ENCODE measurements around the gene KLHDC7B. TPM values are rescaled to one million over a fixed set of nuclear protein-coding genes. Genes with fewer than 3 reads are reported as not detected.

The KLHDC7B gene
- total and polyA plus RNA-seq, 12 donors = 0.06 to 0.69 (median 0.19) TPM; not detected in 2

- Histone ChIP-seq H3K4me1 (replicated peaks in 1 of 2) (peaks cover 26 to 32% of the 10 kb centered on the region in 2 donors), H3K27ac (peak overlapping the region in 3 of 5 donors; percentile 8 to 65 (median 59)), H3K9me3 (replicated peaks in 1 of 3) (no peaks in the 10 kb centered on the region), H3K27me3 (no peaks in the 10 kb centered on the region), H3K4me3 (peak overlapping the region in 1 of 4 donors; percentile 53), H3K36me3 (replicated peaks in 1 of 2) (no peaks in the 10 kb centered on the region)
- intact Hi-C loops (cut with DNase I) = no loop called here
- TF ChIP-seq POLR2A (IDR thresholded peaks at IDR 0.05) (no peak), CTCF (IDR thresholded peaks at IDR 0.05) (no peak)
- 28 to 60% (median 57%) methylated on average over 3 to 8 of the region's 8 CpGs for whole genome bisulfite sequencing, 4 donors
- no peak for DNase-seq
Measured at GRCh38 chr22:50578776-50579310, 33.1 kb downstream of the KLHDC7B start.

- Histone ChIP-seq H3K27ac (peak overlapping the region in 1 of 5 donors; percentile 9), H3K27me3 (no peaks in the 10 kb centered on the region), H3K4me1 (replicated peaks in 1 of 2) (peaks cover 27 to 33% of the 10 kb centered on the region in 2 donors), H3K36me3 (replicated peaks in 1 of 2) (no peaks in the 10 kb centered on the region), H3K4me3 (no peak overlapping the region), H3K9me3 (replicated peaks in 1 of 3) (no peaks in the 10 kb centered on the region)
- TF ChIP-seq CTCF (IDR thresholded peaks at IDR 0.05) (no peak), POLR2A (IDR thresholded peaks at IDR 0.05) (no peak)
- no peak for DNase-seq
- WGBS, 4 donors = 92 to 100% (median 96%) methylated on average over 4 of the region's 4 CpGs
- intact Hi-C loops (cut with DNase I) = no loop called here
Measured at GRCh38 chr22:50579752-50580151, 34.1 kb downstream of the KLHDC7B start.

- H3K9me3 ChIP-seq (replicated peaks in 1 of 3) = no peaks in the 10 kb centered on the region
- H3K27me3 ChIP-seq = no peaks in the 10 kb centered on the region
- DNase-seq = no peak
- H3K4me1 ChIP-seq (replicated peaks in 1 of 2) = peaks cover 27 to 33% of the 10 kb centered on the region in 2 donors
- intact Hi-C loops (cut with DNase I) = no loop called here
- no peak for TF ChIP-seq POLR2A (IDR thresholded peaks at IDR 0.05)
- TF ChIP-seq CTCF (IDR thresholded peaks at IDR 0.05) = no peak
- peak overlapping the region in 2 of 5 donors; percentile 96 to 98 for H3K27ac ChIP-seq
- WGBS, 4 donors = 86 to 92% (median 90%) methylated on average over 11 to 22 of the region's 22 CpGs
- H3K4me3 ChIP-seq = peak overlapping the region in 2 of 4 donors; percentile 67 to 80
- H3K36me3 ChIP-seq (replicated peaks in 1 of 2) = no peaks in the 10 kb centered on the region
Measured at GRCh38 chr22:50581031-50581949, 35.6 kb downstream of the KLHDC7B start.

- Histone ChIP-seq H3K4me3 (peak overlapping the region; percentile 58 to 80 (median 66)), H3K36me3 (replicated peaks in 1 of 2) (no peaks in the 10 kb centered on the region), H3K4me1 (replicated peaks in 1 of 2) (peaks cover 27 to 33% of the 10 kb centered on the region in 2 donors), H3K27ac (peak overlapping the region; percentile 92 to 99 (median 97)), H3K27me3 (no peaks in the 10 kb centered on the region), H3K9me3 (replicated peaks in 1 of 3) (no peaks in the 10 kb centered on the region)
- intact Hi-C loops (cut with DNase I) = no loop called here
- TF ChIP-seq CTCF (IDR thresholded peaks at IDR 0.05) (no peak), POLR2A (IDR thresholded peaks at IDR 0.05) (no peak)
- WGBS, 4 donors = 6 to 11% (median 9%) methylated on average over 22 to 39 of the region's 39 CpGs; no CpG with 5 or more reads in 1 of the 4 donors
- DNase-seq = peak in 4 of 7 donors; percentile 36 to 71 (median 54)
Measured at GRCh38 chr22:50581950-50582492, 36.3 kb downstream of the KLHDC7B start.

All from adrenal gland (tissue), 12 donors.